Measurements from ENCODE around the gene LIF.

GRCh38 chr22:30260276-30260675, 13.7 kb upstream of the LIF start:
- TF ChIP-seq REST (tag by site-specific recombination; IDR thresholded peaks at IDR 0.05) (no peak), GLIS1 (tag by site-specific recombination; IDR thresholded peaks at IDR 0.05) (no peak), ZNF146 (tag by site-specific recombination; IDR thresholded peaks at IDR 0.05) (no peak), CTCF (tag by site-specific recombination; IDR thresholded peaks at IDR 0.05) (no peak), ZNF302 (tag by site-specific recombination; IDR thresholded peaks at IDR 0.05; ENCODE audit: low read depth) (no peak), ZNF311 (tag by site-specific recombination; IDR thresholded peaks at IDR 0.05; ENCODE audit: borderline replicate concordance) (no peak), ZSCAN30 (tag by site-specific recombination; IDR thresholded peaks at IDR 0.05) (no peak), GFI1B (tag by site-specific recombination; IDR thresholded peaks at IDR 0.05) (no peak), ZNF132 (tag by site-specific recombination; IDR thresholded peaks at IDR 0.05; ENCODE audit: borderline replicate concordance) (no peak), KLF10 (tag by site-specific recombination; IDR thresholded peaks at IDR 0.05) (no peak), SETDB1 (IDR thresholded peaks at IDR 0.05; ENCODE audit: insufficient read length, low read length) (no peak)

All from HEK293 (cell line).